CD8-positive, alpha-beta memory T cell (primary cell): ENCODE results near the gene MRPL38. TPM values are rescaled to one million over a fixed set of nuclear protein-coding genes. Genes with fewer than 3 reads are reported as not detected.

Experiments used
- CTCF ChIA-PET: fragments of 350-600 bp; sonication (Branson Sonifier 250); formaldehyde crosslinking; loops from one replicate; lab custom pipeline; 2021; ENCODE audit warnings: antibody characterized with exemption; lab: Charles Lee
- POLR2A ChIA-PET: fragments of 350-600 bp; sonication (Branson Sonifier 250); formaldehyde crosslinking; loops from one replicate; lab custom pipeline; 2021; ENCODE audit warnings: antibody characterized with exemption; lab: Charles Lee
- DNase-seq, 5 donors: peaks; one replicate each; pipeline versions ENCODE4 v3.0.0 to v3.0.0-alpha.2; 2020 to 2022; ENCODE audit warnings: mixed read lengths in 1 of 5
- H3K27ac ChIP-seq: one replicate; pipeline ENCODE4 v1.7.0; 2013; ENCODE audit warnings: low read depth, mild to moderate bottlenecking, low read length, moderate library complexity
- H3K27me3 ChIP-seq: 2 replicates; pipeline ENCODE4 v1.7.0; 2013; ENCODE audit warnings: low read length, mild to moderate bottlenecking; ENCODE audit not compliant: insufficient read depth, poor library complexity, severe bottlenecking
- H3K36me3 ChIP-seq: 2 replicates; pipeline ENCODE4 v1.7.0; 2013; ENCODE audit warnings: mild to moderate bottlenecking, low read length, moderate library complexity; ENCODE audit not compliant: insufficient read depth
- H3K4me1 ChIP-seq: 2 replicates; pipeline ENCODE4 v1.7.0; 2013; ENCODE audit warnings: mild to moderate bottlenecking, low read length, moderate library complexity; ENCODE audit not compliant: insufficient read depth
- H3K4me3 ChIP-seq: 2 replicates; pipeline ENCODE4 v1.7.0; 2013; ENCODE audit warnings: mild to moderate bottlenecking, low read length
- H3K9me3 ChIP-seq: 2 replicates; pipeline ENCODE4 v1.7.0; 2013; ENCODE audit warnings: mild to moderate bottlenecking, low read length
- H3K27ac Mint-ChIP-seq, 8 donors: one replicate each; pipeline ENCODE4 v1.8.0; 2020 to 2021; ENCODE audit warnings: mixed read lengths in 8 of 8, mild to moderate bottlenecking in 6 of 8, inconsistent platforms in 3 of 8, moderate library complexity in 3 of 8
- H3K27me3 Mint-ChIP-seq, 2 donors: one replicate each; pipeline ENCODE4 v1.8.0; 2020 to 2021; ENCODE audit warnings: mixed read lengths in 2 of 2, mild to moderate bottlenecking in 1 of 2, moderate library complexity in 1 of 2
- H3K36me3 Mint-ChIP-seq, 3 donors: one replicate each; pipeline ENCODE4 v1.8.0; 2020 to 2021; ENCODE audit warnings: mixed read lengths in 3 of 3, inconsistent platforms in 1 of 3, mild to moderate bottlenecking in 1 of 3
- H3K4me1 Mint-ChIP-seq, 3 donors: one replicate each; pipeline ENCODE4 v1.8.0; 2020 to 2021; ENCODE audit warnings: mixed read lengths in 3 of 3, inconsistent platforms in 1 of 3, mild to moderate bottlenecking in 1 of 3
- H3K4me3 Mint-ChIP-seq, 7 donors: one replicate each; pipeline ENCODE4 v1.8.0; 2020 to 2021; ENCODE audit warnings: mixed read lengths in 7 of 7, mild to moderate bottlenecking in 6 of 7, moderate library complexity in 4 of 7, inconsistent platforms in 2 of 7
- H3K9me3 Mint-ChIP-seq, 5 donors: one replicate each; pipeline ENCODE4 v1.8.0; 2020 to 2022; ENCODE audit warnings: mixed read lengths in 5 of 5, mild to moderate bottlenecking in 3 of 5, moderate library complexity in 2 of 5, inconsistent platforms in 1 of 5
- polyA plus RNA-seq: library from polyadenylated mRNA; unstranded; fragments of 300-500 nt; fragmentation: Illumina TruSeq; gene quantifications from one replicate; pipeline ENCODE4 v1.2.3, GENCODE V29; 2021
- total RNA-seq, 2 experiments: library from RNA; stranded (reverse); gene quantifications; one replicate each; pipeline ENCODE4 v1.2.3, GENCODE V29; 2021

MRPL38 gene
- total and polyA plus RNA-seq, 3 experiments from 2014 or later = 73.1 to 180 (median 171) TPM

DNA sequence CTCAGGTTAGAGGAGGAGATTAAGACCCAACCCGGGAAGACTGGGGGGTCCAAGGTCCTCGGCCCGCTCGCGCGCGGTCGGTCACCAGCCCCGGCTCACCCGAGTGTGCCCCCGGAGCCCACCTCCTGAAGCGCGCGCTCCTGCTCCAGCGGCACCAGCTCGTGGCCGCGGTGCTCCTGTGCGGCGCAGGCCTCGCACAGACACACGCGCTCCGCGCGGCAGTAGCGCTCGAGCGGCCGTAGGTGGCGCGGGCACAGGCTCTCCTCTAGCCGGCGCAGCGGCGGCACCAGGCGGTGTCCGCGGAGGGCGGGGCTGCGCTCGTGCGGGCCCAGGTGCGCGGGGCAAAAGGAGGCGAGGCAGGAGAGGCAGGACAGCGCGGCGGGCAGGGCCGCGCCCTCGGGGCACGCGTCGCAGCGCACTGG lies 26.9 kb downstream of the MRPL38 start:
- peak overlapping the region; percentile 61 for H3K4me3 ChIP-seq
- Mint-ChIP-seq H3K9me3 (no peaks in the 10 kb centered on the region), H3K4me1 (peaks cover 35 to 59% (median 39%) of the 10 kb centered on the region in 3 donors), H3K36me3 (peaks cover 0 to 2% (median 0%) of the 10 kb centered on the region in 3 donors), H3K27ac (peak overlapping the region; percentile 76 to 96 (median 87)), H3K4me3 (peak overlapping the region; percentile 83 to 90 (median 86)), H3K27me3 (peaks cover 0 to 5% of the 10 kb centered on the region in 2 donors)
- no peaks in the 10 kb centered on the region for H3K36me3 ChIP-seq
- CTCF ChIA-PET = interaction anchor here (0.9 to 4.9 kb wide), 13 partner anchors 10 to 124 kb away, joined by 3 to 46 read pairs (median 6); partner anchors contain the start of genes GALK1, MRPL38, TRIM65 and WBP2
- H3K27me3 ChIP-seq = no peaks in the 10 kb centered on the region
- POLR2A ChIA-PET = interaction anchor here (0.5 to 8.3 kb wide), 6 partner anchors 13 to 124 kb away, joined by 3 to 82 read pairs (median 3); partner anchors contain the start of genes TRIM65 and WBP2
- H3K9me3 ChIP-seq = no peaks in the 10 kb centered on the region
- DNase-seq = peak; percentile 49 to 79 (median 67)
- H3K4me1 ChIP-seq = peaks cover 40% of the 10 kb centered on the region
- peak overlapping the region; percentile 43 for H3K27ac ChIP-seq

DNA sequence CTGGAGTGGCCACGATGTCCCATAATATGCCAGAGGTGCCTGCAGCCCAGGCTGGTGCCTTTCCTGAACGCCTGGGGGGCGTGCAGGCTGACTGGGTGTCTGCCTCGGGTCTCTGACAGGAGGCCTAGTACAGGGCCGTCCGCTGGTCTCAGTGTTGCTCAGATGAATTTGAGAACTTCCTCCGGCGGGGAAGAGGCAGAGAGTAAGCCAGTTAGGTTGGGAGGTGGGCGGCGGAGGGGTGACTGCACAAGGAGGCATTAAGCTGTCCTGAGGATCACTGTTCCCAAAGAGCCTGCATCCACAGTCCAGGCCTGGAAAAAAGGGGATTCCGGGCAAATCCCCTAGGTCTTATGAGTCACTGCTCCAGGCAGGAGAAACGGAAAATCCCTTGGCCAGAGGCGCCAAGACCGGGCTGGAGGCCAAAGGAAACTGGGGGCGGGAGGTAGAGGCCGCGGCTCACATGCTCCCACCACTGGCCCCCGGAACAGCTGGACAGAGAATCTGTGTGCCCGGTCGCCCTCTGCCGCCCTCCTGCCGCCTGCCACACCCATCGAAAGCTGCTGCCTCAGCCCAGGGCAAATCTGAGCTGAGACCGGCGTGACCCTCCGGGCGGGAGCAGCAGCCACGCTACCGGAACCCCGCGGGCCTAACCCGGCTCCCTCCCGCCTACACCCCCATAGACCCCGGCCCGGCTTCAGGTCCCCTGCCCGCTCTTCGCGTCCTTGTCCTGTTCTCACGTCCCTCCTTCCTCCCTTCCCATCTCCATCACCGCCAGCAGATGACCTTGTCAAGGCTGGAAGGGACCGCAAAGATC lies 27.5 kb downstream of the MRPL38 start:
- Mint-ChIP-seq H3K4me3 (peak overlapping the region; percentile 83 to 90 (median 86)), H3K9me3 (no peaks in the 10 kb centered on the region), H3K36me3 (peaks cover 0 to 2% (median 0%) of the 10 kb centered on the region in 3 donors), H3K27me3 (peaks cover 0 to 5% of the 10 kb centered on the region in 2 donors), H3K4me1 (peaks cover 41 to 65% (median 41%) of the 10 kb centered on the region in 3 donors), H3K27ac (peak overlapping the region; percentile 85 to 96 (median 88))
- Histone ChIP-seq H3K4me1 (peaks cover 46% of the 10 kb centered on the region), H3K36me3 (no peaks in the 10 kb centered on the region), H3K4me3 (peak overlapping the region; percentile 61), H3K27ac (peak overlapping the region; percentile 43), H3K27me3 (no peaks in the 10 kb centered on the region), H3K9me3 (no peaks in the 10 kb centered on the region)
- POLR2A ChIA-PET = interaction anchor here (0.5 to 8.3 kb wide), 8 partner anchors 12 to 103 kb away, joined by 3 to 82 read pairs (median 6); partner anchors contain the start of genes TRIM65 and WBP2
- CTCF ChIA-PET = interaction anchor here (0.9 to 4.9 kb wide), 12 partner anchors 11 to 124 kb away, joined by 3 to 46 read pairs (median 6); partner anchors contain the start of genes GALK1, MRPL38, TRIM65 and WBP2
- DNase-seq = no peak

DNA sequence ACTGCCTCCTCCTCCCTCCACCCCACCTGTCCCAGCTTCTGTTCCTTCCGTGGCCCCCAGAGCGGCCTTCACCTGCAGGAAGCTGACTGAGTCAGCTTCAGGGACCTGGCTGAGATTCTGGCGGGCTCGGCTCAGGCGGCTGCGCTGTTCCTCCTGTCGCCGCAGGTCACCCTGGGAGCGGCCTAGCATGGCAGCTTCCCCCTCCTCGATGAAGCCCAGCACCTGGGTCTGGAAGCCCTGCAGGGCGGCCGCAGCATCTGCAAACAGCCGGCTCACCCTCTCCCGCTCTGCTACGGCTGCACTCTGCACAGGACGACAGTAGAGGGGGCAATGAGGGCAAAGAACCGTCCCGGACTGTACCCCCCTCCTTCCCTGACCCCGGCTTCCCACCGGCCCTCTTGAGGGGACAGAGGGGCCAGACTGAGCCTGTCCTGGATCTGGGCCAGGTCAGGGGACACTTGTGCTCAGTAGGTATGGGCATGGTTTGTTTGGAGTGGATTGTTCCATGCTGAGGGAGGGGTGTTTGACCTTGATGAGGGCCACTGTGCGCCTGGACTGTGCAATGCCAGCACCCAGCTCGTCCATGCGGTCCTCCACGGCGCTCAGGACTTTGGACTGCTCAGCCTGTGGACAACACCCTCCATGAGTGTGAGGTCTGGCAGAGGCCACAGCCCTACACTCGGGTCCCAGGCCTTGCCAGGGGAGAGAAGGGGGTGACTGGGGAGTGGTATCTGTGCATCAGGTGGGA lies 28.3 kb downstream of the MRPL38 start:
- Histone ChIP-seq H3K27ac (no peak overlapping the region), H3K9me3 (no peaks in the 10 kb centered on the region), H3K4me3 (peak overlapping the region; percentile 61), H3K27me3 (no peaks in the 10 kb centered on the region), H3K4me1 (peaks cover 42% of the 10 kb centered on the region), H3K36me3 (no peaks in the 10 kb centered on the region)
- peaks cover 0 to 3% of the 10 kb centered on the region in 2 donors for H3K27me3 Mint-ChIP-seq
- H3K4me1 Mint-ChIP-seq = peaks cover 33 to 57% (median 34%) of the 10 kb centered on the region in 3 donors
- no peaks in the 10 kb centered on the region for H3K9me3 Mint-ChIP-seq
- POLR2A ChIA-PET = interaction anchor here (0.7 to 8.3 kb wide), 12 partner anchors 12 to 123 kb away, joined by 3 to 82 read pairs (median 6); partner anchors contain the start of genes TRIM65 and WBP2
- peak overlapping the region; percentile 85 to 96 (median 88) for H3K27ac Mint-ChIP-seq
- peak; percentile 56 to 88 (median 76) for DNase-seq
- peaks cover 0 to 2% (median 0%) of the 10 kb centered on the region in 3 donors for H3K36me3 Mint-ChIP-seq
- CTCF ChIA-PET = interaction anchor here (0.7 to 7.1 kb wide), 16 partner anchors 9 to 128 kb away, joined by 3 to 51 read pairs (median 6); partner anchors contain the start of genes GALK1, MRPL38, TRIM65 and WBP2
- H3K4me3 Mint-ChIP-seq = peak overlapping the region; percentile 83 to 90 (median 86)

DNA sequence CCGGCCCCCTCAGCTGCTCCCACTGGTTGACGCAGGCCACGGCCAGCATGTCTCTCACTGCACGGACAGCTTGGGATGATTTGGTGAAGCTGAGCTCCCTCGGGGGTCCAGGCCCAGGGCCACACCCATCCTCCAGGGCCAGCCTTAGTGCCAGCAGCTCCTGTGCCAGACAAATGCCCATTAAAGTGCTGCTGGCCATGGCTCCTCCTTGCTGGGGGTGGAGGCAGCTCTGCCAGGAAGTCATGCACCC lies 28.8 kb downstream of the MRPL38 start:
- no peak for DNase-seq
- peaks cover 33 to 57% (median 34%) of the 10 kb centered on the region in 3 donors for H3K4me1 Mint-ChIP-seq
- H3K36me3 Mint-ChIP-seq = peaks cover 0 to 2% (median 0%) of the 10 kb centered on the region in 3 donors
- Histone ChIP-seq H3K4me1 (peaks cover 41% of the 10 kb centered on the region), H3K27ac (no peak overlapping the region), H3K36me3 (no peaks in the 10 kb centered on the region), H3K4me3 (peak overlapping the region; percentile 61), H3K9me3 (no peaks in the 10 kb centered on the region), H3K27me3 (no peaks in the 10 kb centered on the region)
- ChIA-PET POLR2A (interaction anchor here (0.7 to 8.3 kb wide), 12 partner anchors 11 to 122 kb away, joined by 3 to 82 read pairs (median 6); partner anchors contain the start of genes TRIM65 and WBP2), CTCF (interaction anchor here (0.7 to 7.1 kb wide), 16 partner anchors 9 to 127 kb away, joined by 3 to 51 read pairs (median 6); partner anchors contain the start of genes GALK1, MRPL38, TRIM65 and WBP2)
- H3K27me3 Mint-ChIP-seq = peaks cover 0 to 3% of the 10 kb centered on the region in 2 donors
- H3K4me3 Mint-ChIP-seq = peak overlapping the region; percentile 83 to 90 (median 86)
- H3K27ac Mint-ChIP-seq = peak overlapping the region; percentile 85 to 96 (median 88)
- H3K9me3 Mint-ChIP-seq = no peaks in the 10 kb centered on the region

DNA sequence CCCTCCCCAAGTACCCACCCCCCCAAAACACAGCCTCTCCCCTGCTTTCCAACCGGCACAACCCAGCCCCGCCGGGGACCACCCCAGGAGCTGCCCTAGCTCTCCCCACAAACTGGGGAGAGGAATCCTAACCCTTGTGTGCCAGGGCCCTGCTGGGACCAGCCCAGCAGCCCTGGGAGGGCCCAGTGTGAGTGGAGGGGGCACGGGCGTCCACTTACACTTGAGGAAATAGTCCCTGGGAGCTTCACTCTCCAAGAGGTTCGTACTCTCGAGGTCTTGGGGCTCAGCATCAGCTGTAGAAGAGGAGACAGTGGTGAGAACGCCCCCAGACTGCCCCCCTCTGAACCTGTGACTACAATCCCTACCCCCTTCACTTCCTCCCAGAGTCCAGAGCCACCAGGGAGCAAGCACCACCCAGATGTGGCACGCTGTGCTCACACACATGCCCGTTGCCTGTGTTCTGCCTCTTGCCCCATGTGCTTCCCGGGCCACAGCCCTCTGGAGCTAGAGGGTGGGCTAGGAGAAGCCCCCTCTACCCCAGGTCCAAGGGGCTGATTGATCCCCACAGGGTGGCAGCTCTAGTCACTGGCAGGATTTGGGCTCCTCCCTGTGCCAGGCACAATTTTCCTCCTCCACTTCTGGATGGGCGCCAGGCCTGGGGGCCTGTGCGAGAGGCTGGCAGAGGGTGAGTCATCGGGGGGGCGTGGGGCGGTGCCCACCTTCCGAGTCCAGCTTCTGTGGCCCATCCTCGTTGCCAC lies 29.3 kb downstream of the MRPL38 start:
- peaks cover 41% of the 10 kb centered on the region for H3K4me1 ChIP-seq
- Mint-ChIP-seq H3K4me3 (peak overlapping the region; percentile 83 to 90 (median 86)), H3K9me3 (no peaks in the 10 kb centered on the region), H3K36me3 (peaks cover 0 to 2% (median 0%) of the 10 kb centered on the region in 3 donors), H3K27ac (peak overlapping the region; percentile 85 to 96 (median 88)), H3K27me3 (peaks cover 0 to 3% of the 10 kb centered on the region in 2 donors), H3K4me1 (peaks cover 33 to 60% (median 34%) of the 10 kb centered on the region in 3 donors)
- ChIA-PET POLR2A (interaction anchor here (0.7 to 8.3 kb wide), 12 partner anchors 11 to 122 kb away, joined by 3 to 82 read pairs (median 6); partner anchors contain the start of genes TRIM65 and WBP2), CTCF (interaction anchor here (0.7 to 7.1 kb wide), 17 partner anchors 8 to 127 kb away, joined by 3 to 51 read pairs (median 7); partner anchors contain the start of genes GALK1, MRPL38, TRIM65 and WBP2)
- H3K36me3 ChIP-seq = no peaks in the 10 kb centered on the region
- H3K4me3 ChIP-seq = peak overlapping the region; percentile 61
- DNase-seq = no peak
- H3K9me3 ChIP-seq = no peaks in the 10 kb centered on the region
- H3K27ac ChIP-seq = no peak overlapping the region
- H3K27me3 ChIP-seq = no peaks in the 10 kb centered on the region

DNA sequence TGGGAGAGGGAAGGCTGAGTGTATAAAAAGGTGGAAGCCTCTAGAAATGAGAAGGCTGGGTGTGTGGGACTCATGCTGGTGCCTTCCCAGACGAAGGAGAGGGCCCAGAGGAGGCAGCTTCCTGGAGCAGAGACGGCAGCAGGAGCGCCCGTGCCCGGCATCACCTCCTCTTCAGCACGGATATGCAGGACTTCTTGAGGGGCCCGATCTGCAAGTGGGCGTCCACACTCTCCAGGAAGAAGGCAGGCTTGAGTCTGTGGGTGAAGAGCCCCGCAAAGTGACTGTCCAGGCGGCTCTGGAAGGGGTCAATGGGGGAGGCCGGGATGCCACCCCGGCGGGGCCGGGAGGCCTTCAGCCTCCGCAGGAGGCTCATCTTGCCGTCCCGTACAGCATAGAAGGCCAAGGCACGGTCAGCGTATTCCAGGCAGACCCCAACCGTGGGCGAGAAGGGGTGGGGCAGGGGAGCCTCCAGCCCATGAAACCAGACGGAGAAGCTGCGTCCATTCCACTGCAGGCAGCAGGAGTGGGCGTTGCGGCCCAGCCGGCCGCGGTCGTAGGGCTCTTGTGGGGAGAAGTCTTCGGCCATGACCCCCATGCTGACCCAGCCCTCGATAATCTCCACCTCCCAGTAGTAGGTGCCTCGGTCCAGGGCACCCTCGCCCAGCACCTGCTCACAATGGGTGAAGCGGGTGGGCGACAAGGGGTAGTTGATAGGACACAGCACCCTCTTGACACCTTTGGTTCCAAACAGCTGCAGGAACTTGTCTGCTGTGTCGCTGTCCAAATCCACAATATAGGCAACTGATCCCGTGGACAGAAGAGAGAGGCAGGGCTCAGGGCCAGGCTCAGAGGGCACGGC lies 30.1 kb downstream of the MRPL38 start:
- H3K4me3 ChIP-seq = no peak overlapping the region
- CTCF ChIA-PET = interaction anchor here (1.5 to 7.1 kb wide), 7 partner anchors 10 to 112 kb away, joined by 5 to 51 read pairs (median 12); partner anchors contain the start of genes TRIM65 and WBP2
- no peaks in the 10 kb centered on the region for H3K9me3 ChIP-seq
- Mint-ChIP-seq H3K27ac (peak overlapping the region in 4 of 8 donors; percentile 26 to 86 (median 62)), H3K9me3 (no peaks in the 10 kb centered on the region), H3K4me3 (peak overlapping the region in 3 of 7 donors; percentile 44 to 90 (median 61)), H3K4me1 (peaks cover 33 to 57% (median 34%) of the 10 kb centered on the region in 3 donors), H3K27me3 (peaks cover 0 to 3% of the 10 kb centered on the region in 2 donors), H3K36me3 (peaks cover 0 to 2% (median 0%) of the 10 kb centered on the region in 3 donors)
- no peak for DNase-seq
- no peaks in the 10 kb centered on the region for H3K36me3 ChIP-seq
- POLR2A ChIA-PET = interaction anchor here (0.6 to 8.3 kb wide), 5 partner anchors 10 to 574 kb away, joined by 3 to 82 read pairs (median 9); partner anchors contain the start of gene WBP2
- no peaks in the 10 kb centered on the region for H3K27me3 ChIP-seq
- peaks cover 41% of the 10 kb centered on the region for H3K4me1 ChIP-seq
- H3K27ac ChIP-seq = no peak overlapping the region
